GM18505 (cell line): Measurements from ENCODE around the gene TUBA1A.
"Not testable (repeated sequence)": the region's sequence is repeated elsewhere in the genome, so short reads cannot be mapped to it uniquely, and the experiment has no call there.

Source experiments
- ATAC-seq: cut with Tn5 transposase; IDR thresholded peaks from one replicate; pipeline ENCODE4 v1.9.1; 2021; ENCODE audit not compliant: unreplicated experiment
- POLR2A ChIP-seq: IDR thresholded peaks from 4 replicates; pipeline ENCODE4 v1.6.1; 2011; ENCODE audit warnings: borderline replicate concordance; ENCODE audit not compliant: insufficient read depth, insufficient read length; ENCODE audit errors: extremely low read depth

Gene TUBA1A

GRCh38 chr12:49154221-49154620 lies 34.7 kb downstream of the TUBA1A start:
- ATAC-seq = no peak
- no peak for TF ChIP-seq POLR2A

DNA sequence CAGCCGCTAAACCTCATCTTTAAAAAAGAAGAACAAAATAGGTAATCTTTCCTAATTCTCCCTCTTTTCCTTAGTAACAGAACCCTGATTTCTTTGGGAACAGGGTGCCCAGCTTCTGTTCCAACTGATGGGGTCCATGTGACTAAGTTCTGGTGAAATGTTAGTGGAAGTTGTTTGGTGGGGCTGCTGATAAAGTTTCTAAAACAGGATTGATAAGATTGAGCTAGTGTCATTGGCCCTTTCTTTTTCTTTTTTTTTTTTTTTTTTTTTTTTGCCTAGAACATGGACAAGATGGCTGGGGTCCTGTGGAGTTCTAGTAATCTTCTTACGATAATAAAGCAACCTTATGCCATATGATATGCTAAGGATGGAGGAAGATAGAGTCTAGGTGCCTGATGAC lies 41.5 kb downstream of the TUBA1A start:
- no peak for TF ChIP-seq POLR2A
- no peak for ATAC-seq

DNA sequence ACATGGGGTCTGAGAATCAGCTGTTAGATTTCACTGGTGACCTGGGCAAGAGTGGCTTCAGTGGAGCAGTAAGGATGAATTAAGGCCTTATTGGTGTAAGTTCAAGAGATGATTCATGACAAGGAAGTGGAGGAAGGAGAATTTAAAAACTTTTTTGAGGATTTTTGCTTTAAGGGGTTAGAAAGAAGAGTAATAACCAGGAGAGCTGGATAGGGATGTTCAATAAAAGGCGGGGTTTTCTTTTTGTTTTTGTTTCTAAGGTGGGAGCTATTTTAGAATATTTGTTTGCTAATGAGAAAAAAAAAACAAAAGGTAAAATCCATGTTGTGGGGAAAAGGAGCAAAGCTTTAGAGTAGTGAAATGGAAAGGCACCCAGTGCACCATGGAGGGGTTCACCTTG lies 42.5 kb downstream of the TUBA1A start:
- no peak for TF ChIP-seq POLR2A
- ATAC-seq = no peak

GRCh38 chr12:49144384-49144783 lies 44.5 kb downstream of the TUBA1A start:
- no peak for TF ChIP-seq POLR2A
- no peak for ATAC-seq

GRCh38 chr12:49138999-49139398 lies 49.9 kb downstream of the TUBA1A start:
- ATAC-seq = no peak
- TF ChIP-seq POLR2A = no peak

GRCh38 chr12:49138587-49138986 lies 50.3 kb downstream of the TUBA1A start:
- TF ChIP-seq POLR2A = no peak
- ATAC-seq = no peak

GRCh38 chr12:49137476-49137875 lies 51.4 kb downstream of the TUBA1A start:
- no peak for ATAC-seq

DNA sequence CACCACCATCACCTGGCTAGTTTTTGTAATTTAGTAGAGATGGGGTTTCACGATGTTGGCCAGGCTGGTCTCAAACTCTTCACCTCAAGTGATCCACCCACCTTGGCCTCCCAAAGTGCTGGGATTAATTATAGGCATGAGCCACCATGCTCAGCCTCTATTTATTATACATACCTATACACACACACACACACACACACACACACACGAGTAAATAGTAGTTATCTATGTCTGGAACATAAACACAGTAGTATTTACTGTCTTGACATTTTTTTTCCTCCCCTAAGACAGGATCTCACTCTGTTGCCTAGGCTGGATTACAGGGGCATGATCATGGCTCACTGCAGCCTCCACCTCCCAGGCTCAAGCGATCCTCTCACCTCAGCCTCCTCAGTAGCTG lies 51.9 kb downstream of the TUBA1A start:
- ATAC-seq = not testable (repeated sequence)

More at GRCh38 chr12:49137476-49137875, 51.4 kb downstream of the TUBA1A start:
- no peak for TF ChIP-seq POLR2A
